WTC11 (cell line): ENCODE results near the gene RNGTT.

Experiments
- CTCF ChIP-seq: fragments of 200-600 bp; IDR thresholded peaks from 2 replicates; pipeline ENCODE4 v1.8.0; 2022; ENCODE audit warnings: antibody characterized with exemption
- FOXP1 ChIP-seq: sonication (generic); formaldehyde crosslinking; IDR thresholded peaks from 2 replicates; pipeline ENCODE4 v1.8.0; 2022; ENCODE audit warnings: missing genetic modification reagents, mild to moderate bottlenecking, moderate library complexity, borderline replicate concordance

GRCh38 chr6:88920088-88920487 is 43.3 kb downstream of the RNGTT start:
- TF ChIP-seq FOXP1 (CRISPR knock-in tag) (no peak), CTCF (no peak)
